ENCODE measurements around the gene CCDC186. TPM values are rescaled to one million over a fixed set of nuclear protein-coding genes. Genes with fewer than 3 reads are reported as not detected.
A peak's percentile ranks its signal among the peaks of the same experiment; 100 is the strongest.

CCDC186 gene
- total RNA-seq, 1 experiment from 2014 or later: 5.7 TPM

- no peak overlapping the region for H3K9ac ChIP-seq (ENCODE audit: low read length)
- H3K27me3 ChIP-seq (ENCODE audit: low read length): no peaks in the 10 kb centered on the region
- intact Hi-C loops (cut with micrococcal nuclease): no loop called here
- DNase-seq: peak; percentile 66
- H3F3A ChIP-seq (ENCODE audit: low read length, unreplicated experiment): no peaks in the 10 kb centered on the region
- ChIA-PET POLR2A (ENCODE audit: unreplicated experiment) (no interaction called here), CTCF (no interaction called here)
- no peak overlapping the region for H2AFZ ChIP-seq (ENCODE audit: low read length)
- no peak for TF ChIP-seq CTCF (conservative IDR thresholded peaks at IDR 0.05; ENCODE audit: low read depth, low read length)
- no peak for TF ChIP-seq EZH2 (IDR thresholded peaks at IDR 0.05; ENCODE audit: low read length, unreplicated experiment)
- no TSS peak for BruUV-seq (replicated peaks)
- H3K4me2 ChIP-seq (ENCODE audit: low read length): peak overlapping the region; percentile 16; the same call in 1 of the 2 replicates
- no peak overlapping the region for H3K27ac ChIP-seq (ENCODE audit: low read length)
- H3K4me1 ChIP-seq (ENCODE audit: insufficient read depth, low read length): peaks cover 11% of the 10 kb centered on the region
- H3K9me3 ChIP-seq (ENCODE audit: low read length): peaks cover 5% of the 10 kb centered on the region; the same call in 1 of the 2 replicates
- no peaks in the 10 kb centered on the region for H3K9me2 ChIP-seq (replicated peaks; ENCODE audit: low read length)
- no peak overlapping the region for H3K4me3 ChIP-seq (ENCODE audit: low read length)
- 0 out of 2 replicates have a peak, but pooled peaks cover 5% of the 10 kb centered on the region for H4K20me1 ChIP-seq (ENCODE audit: low read length)
- H3K79me2 ChIP-seq (ENCODE audit: low read length): peaks cover 70% of the 10 kb centered on the region
- peaks cover 23% of the 10 kb centered on the region for H3K36me3 ChIP-seq (ENCODE audit: low read depth, low read length)
- ATAC-seq: no peak
Measured at GRCh38 chr10:114166043-114166442, 8.0 kb downstream of the CCDC186 start.

GRCh38 chr10:114163062-114163461 lies 10.9 kb downstream of the CCDC186 start:
- TF ChIP-seq EZH2 (IDR thresholded peaks at IDR 0.05; ENCODE audit: low read length, unreplicated experiment): no peak
- BruUV-seq (replicated peaks): no TSS peak
- Histone ChIP-seq H4K20me1 (ENCODE audit: low read length) (0 out of 2 replicates have a peak, but pooled peaks cover 5% of the 10 kb centered on the region), H3K79me2 (ENCODE audit: low read length) (peaks cover 45% of the 10 kb centered on the region), H3K27me3 (ENCODE audit: low read length) (no peaks in the 10 kb centered on the region), H3K9me3 (ENCODE audit: low read length) (no peaks in the 10 kb centered on the region), H3K9me2 (replicated peaks; ENCODE audit: low read length) (no peaks in the 10 kb centered on the region), H3K4me2 (ENCODE audit: low read length) (no peak overlapping the region), H3K4me3 (ENCODE audit: low read length) (no peak overlapping the region), H3K9ac (ENCODE audit: low read length) (no peak overlapping the region), H3K4me1 (ENCODE audit: insufficient read depth, low read length) (peaks cover 11% of the 10 kb centered on the region), H3K27ac (ENCODE audit: low read length) (no peak overlapping the region), H3K36me3 (ENCODE audit: low read depth, low read length) (peaks cover 6% of the 10 kb centered on the region; the same call in 1 of the 2 replicates), H3F3A (ENCODE audit: low read length, unreplicated experiment) (no peaks in the 10 kb centered on the region), H2AFZ (ENCODE audit: low read length) (no peak overlapping the region)
- ATAC-seq: no peak
- CTCF ChIA-PET: no interaction called here
- no peak for DNase-seq
- POLR2A ChIA-PET (ENCODE audit: unreplicated experiment): interaction anchor here (0.7 kb wide), 1 partner anchor 92 kb away, joined by 4 read pairs; no protein-coding TSS in a partner anchor
- intact Hi-C loops (cut with micrococcal nuclease): no loop called here

- H3K79me2 ChIP-seq (ENCODE audit: low read length): peaks cover 5% of the 10 kb centered on the region; the same call in 1 of the 2 replicates
- H3K4me1 ChIP-seq (ENCODE audit: insufficient read depth, low read length): 0 out of 2 replicates have a peak, but pooled peaks cover 6% of the 10 kb centered on the region
- peaks cover 5% of the 10 kb centered on the region; the same call in 1 of the 2 replicates for H3K36me3 ChIP-seq (ENCODE audit: low read depth, low read length)
- BruUV-seq (replicated peaks): no TSS peak
- TF ChIP-seq EZH2 (IDR thresholded peaks at IDR 0.05; ENCODE audit: low read length, unreplicated experiment) (no peak), EZH2phosphoT487 (IDR thresholded peaks at IDR 0.05; ENCODE audit: borderline replicate concordance, low read length) (no peak), CTCF (conservative IDR thresholded peaks at IDR 0.05; ENCODE audit: low read depth, low read length) (peak; percentile 20; the same call in 1 of the 2 replicates)
- ChIA-PET CTCF (no interaction called here), POLR2A (ENCODE audit: unreplicated experiment) (interaction anchor here (0.7 kb wide), 1 partner anchor 793 kb away, joined by 10 read pairs; no protein-coding TSS in a partner anchor)
- H3K9me3 ChIP-seq (ENCODE audit: low read length): no peaks in the 10 kb centered on the region
- no peak overlapping the region for H3K9ac ChIP-seq (ENCODE audit: low read length)
- no peaks in the 10 kb centered on the region for H3K27me3 ChIP-seq (ENCODE audit: low read length)
- intact Hi-C loops (cut with micrococcal nuclease): no loop called here
- H3K9me2 ChIP-seq (replicated peaks; ENCODE audit: low read length): no peaks in the 10 kb centered on the region
- DNase-seq: no peak
- H3K4me2 ChIP-seq (ENCODE audit: low read length): no peak overlapping the region
- no peak overlapping the region for H3K27ac ChIP-seq (ENCODE audit: low read length)
- no peak overlapping the region for H2AFZ ChIP-seq (ENCODE audit: low read length)
- H3K4me3 ChIP-seq (ENCODE audit: low read length): no peak overlapping the region
- ATAC-seq: no peak
- no peaks in the 10 kb centered on the region for H4K20me1 ChIP-seq (ENCODE audit: low read length)
- H3F3A ChIP-seq (ENCODE audit: low read length, unreplicated experiment): no peaks in the 10 kb centered on the region
Measured at GRCh38 chr10:114157912-114158311, 16.1 kb downstream of the CCDC186 start.

Data from PC-3 (cell line).